ENCODE results near the gene SHB.

DNA sequence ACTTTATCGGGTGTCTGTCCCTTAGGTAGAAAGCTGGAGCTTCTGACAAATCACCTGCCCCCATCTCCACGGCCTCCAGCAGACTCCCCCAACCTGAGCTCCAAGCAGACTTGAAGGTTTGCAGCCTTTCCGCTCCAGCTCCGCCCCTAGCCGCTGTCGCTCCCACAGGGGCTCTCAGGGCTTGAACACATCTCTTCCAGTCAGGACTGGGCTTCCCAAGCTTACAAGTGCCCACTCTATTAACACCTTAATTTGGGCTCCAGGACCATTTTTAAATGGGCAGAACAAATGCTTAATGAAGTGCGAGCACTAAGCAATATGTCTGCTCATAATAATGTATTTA, 147.9 kb downstream of the SHB start:
- TF ChIP-seq, protein P1, sequence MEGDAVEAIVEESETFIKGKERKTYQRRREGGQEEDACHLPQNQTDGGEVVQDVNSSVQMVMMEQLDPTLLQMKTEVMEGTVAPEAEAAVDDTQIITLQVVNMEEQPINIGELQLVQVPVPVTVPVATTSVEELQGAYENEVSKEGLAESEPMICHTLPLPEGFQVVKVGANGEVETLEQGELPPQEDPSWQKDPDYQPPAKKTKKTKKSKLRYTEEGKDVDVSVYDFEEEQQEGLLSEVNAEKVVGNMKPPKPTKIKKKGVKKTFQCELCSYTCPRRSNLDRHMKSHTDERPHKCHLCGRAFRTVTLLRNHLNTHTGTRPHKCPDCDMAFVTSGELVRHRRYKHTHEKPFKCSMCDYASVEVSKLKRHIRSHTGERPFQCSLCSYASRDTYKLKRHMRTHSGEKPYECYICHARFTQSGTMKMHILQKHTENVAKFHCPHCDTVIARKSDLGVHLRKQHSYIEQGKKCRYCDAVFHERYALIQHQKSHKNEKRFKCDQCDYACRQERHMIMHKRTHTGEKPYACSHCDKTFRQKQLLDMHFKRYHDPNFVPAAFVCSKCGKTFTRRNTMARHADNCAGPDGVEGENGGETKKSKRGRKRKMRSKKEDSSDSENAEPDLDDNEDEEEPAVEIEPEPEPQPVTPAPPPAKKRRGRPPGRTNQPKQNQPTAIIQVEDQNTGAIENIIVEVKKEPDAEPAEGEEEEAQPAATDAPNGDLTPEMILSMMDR (IDR thresholded peaks at IDR 0.05) = no peak
- TF ChIP-seq POLR2A (IDR thresholded peaks at IDR 0.05) = no peak

Data from lower leg skin (tissue), 3 donors.